ENCODE measurements around the gene FBRS.

DNA sequence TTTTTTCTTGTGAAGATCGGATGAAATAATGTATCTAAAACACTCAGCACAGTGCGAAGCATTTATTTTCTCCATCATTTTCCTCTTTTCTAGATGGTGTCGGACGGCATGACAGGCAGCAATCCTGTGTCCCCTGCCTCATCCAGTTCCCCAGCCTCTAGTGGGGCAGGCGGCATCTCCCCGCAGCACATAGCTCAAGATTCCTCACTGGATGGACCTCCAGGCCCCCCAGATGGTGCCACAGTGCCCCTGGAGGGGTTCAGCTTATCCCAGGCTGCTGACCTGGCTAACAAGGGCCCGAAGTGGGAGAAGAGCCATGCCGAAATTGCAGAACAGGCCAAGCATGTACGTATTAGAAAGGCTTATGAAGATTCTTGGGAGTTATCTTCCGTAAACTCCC, 45.7 kb downstream of the FBRS start:
- TF ChIP-seq MEIS1 (CRISPR knock-in tag; IDR thresholded peaks at IDR 0.05; ENCODE audit: borderline replicate concordance) (no peak), ZBTB48 (tag by site-specific recombination; IDR thresholded peaks at IDR 0.05) (no peak), ZNF274 (IDR thresholded peaks at IDR 0.05; ENCODE audit: low read length) (no peak), ZNF274 (tag by site-specific recombination; IDR thresholded peaks at IDR 0.05; ENCODE audit: borderline replicate concordance) (no peak), ZNF248 (tag by site-specific recombination; IDR thresholded peaks at IDR 0.05) (no peak)
- TF ChIP-seq, protein P1, sequence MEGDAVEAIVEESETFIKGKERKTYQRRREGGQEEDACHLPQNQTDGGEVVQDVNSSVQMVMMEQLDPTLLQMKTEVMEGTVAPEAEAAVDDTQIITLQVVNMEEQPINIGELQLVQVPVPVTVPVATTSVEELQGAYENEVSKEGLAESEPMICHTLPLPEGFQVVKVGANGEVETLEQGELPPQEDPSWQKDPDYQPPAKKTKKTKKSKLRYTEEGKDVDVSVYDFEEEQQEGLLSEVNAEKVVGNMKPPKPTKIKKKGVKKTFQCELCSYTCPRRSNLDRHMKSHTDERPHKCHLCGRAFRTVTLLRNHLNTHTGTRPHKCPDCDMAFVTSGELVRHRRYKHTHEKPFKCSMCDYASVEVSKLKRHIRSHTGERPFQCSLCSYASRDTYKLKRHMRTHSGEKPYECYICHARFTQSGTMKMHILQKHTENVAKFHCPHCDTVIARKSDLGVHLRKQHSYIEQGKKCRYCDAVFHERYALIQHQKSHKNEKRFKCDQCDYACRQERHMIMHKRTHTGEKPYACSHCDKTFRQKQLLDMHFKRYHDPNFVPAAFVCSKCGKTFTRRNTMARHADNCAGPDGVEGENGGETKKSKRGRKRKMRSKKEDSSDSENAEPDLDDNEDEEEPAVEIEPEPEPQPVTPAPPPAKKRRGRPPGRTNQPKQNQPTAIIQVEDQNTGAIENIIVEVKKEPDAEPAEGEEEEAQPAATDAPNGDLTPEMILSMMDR (tag by site-specific recombination; IDR thresholded peaks at IDR 0.05): no peak

Measured in HEK293 (cell line).